ENCODE results near the gene MED12L. TPM values are rescaled to one million over a fixed set of nuclear protein-coding genes. Genes with fewer than 3 reads are reported as not detected.

Gene MED12L
- total and polyA plus RNA-seq, 2 experiments from 2014 or later, result 0.07 to 2.7 TPM

GRCh38 chr3:151269631-151270030 is 184.2 kb downstream of the MED12L start:
- Histone ChIP-seq H3K36me3 (replicated peaks; ENCODE audit: insufficient read depth, low read depth) (no peaks in the 10 kb centered on the region), H3K4me3 (no peak overlapping the region), H3K9me3 (ENCODE audit: low read depth) (no peaks in the 10 kb centered on the region), H3K79me2 (no peaks in the 10 kb centered on the region), H2AFZ (no peak overlapping the region), H3K27ac (no peak overlapping the region), H3K4me2 (no peak overlapping the region), H3K27me3 (no peaks in the 10 kb centered on the region), H3K4me1 (ENCODE audit: insufficient read depth) (no peaks in the 10 kb centered on the region), H4K20me1 (ENCODE audit: insufficient read depth, poor library complexity, severe bottlenecking) (no peaks in the 10 kb centered on the region), H3K9me2 (replicated peaks; ENCODE audit: insufficient read depth) (no peaks in the 10 kb centered on the region)
- WGBS (ENCODE audit: low lambda C conversion rate, missing lambda C conversion rate), result 94% methylated on average over 5 of the region's 5 CpGs
- DNase-seq (ENCODE audit: low spot score), result no peak
- TF ChIP-seq EZH2phosphoT487 (IDR thresholded peaks at IDR 0.05; ENCODE audit: low read depth, severe bottlenecking, unreplicated experiment), result no peak
- TF ChIP-seq EZH2 (IDR thresholded peaks at IDR 0.05; ENCODE audit: borderline replicate concordance), result no peak
- TF ChIP-seq CTCF (IDR thresholded peaks at IDR 0.05; ENCODE audit: poor library complexity), result no peak

GRCh38 chr3:151275091-151275490 is 189.6 kb downstream of the MED12L start:
- Histone ChIP-seq H3K27me3 (no peaks in the 10 kb centered on the region), H3K36me3 (replicated peaks; ENCODE audit: insufficient read depth, low read depth) (no peaks in the 10 kb centered on the region), H3K9me3 (ENCODE audit: low read depth) (no peaks in the 10 kb centered on the region), H3K4me3 (no peak overlapping the region), H3K4me2 (no peak overlapping the region), H2AFZ (no peak overlapping the region), H4K20me1 (ENCODE audit: insufficient read depth, poor library complexity, severe bottlenecking) (no peaks in the 10 kb centered on the region), H3K27ac (no peak overlapping the region), H3K79me2 (no peaks in the 10 kb centered on the region), H3K9me2 (replicated peaks; ENCODE audit: insufficient read depth) (no peaks in the 10 kb centered on the region), H3K4me1 (ENCODE audit: insufficient read depth) (no peaks in the 10 kb centered on the region)
- WGBS (ENCODE audit: low lambda C conversion rate, missing lambda C conversion rate), result 94% methylated on average over 5 of the region's 5 CpGs
- no peak for DNase-seq (ENCODE audit: low spot score)
- TF ChIP-seq EZH2phosphoT487 (IDR thresholded peaks at IDR 0.05; ENCODE audit: low read depth, severe bottlenecking, unreplicated experiment) (no peak), EZH2 (IDR thresholded peaks at IDR 0.05; ENCODE audit: borderline replicate concordance) (no peak), CTCF (IDR thresholded peaks at IDR 0.05; ENCODE audit: poor library complexity) (no peak)

- Histone ChIP-seq H3K4me3 (no peak overlapping the region), H3K9me2 (replicated peaks; ENCODE audit: insufficient read depth) (no peaks in the 10 kb centered on the region), H3K4me1 (ENCODE audit: insufficient read depth) (no peaks in the 10 kb centered on the region), H3K27ac (no peak overlapping the region), H3K36me3 (replicated peaks; ENCODE audit: insufficient read depth, low read depth) (no peaks in the 10 kb centered on the region), H3K79me2 (no peaks in the 10 kb centered on the region), H3K9me3 (ENCODE audit: low read depth) (no peaks in the 10 kb centered on the region), H3K4me2 (no peak overlapping the region), H3K27me3 (no peaks in the 10 kb centered on the region), H4K20me1 (ENCODE audit: insufficient read depth, poor library complexity, severe bottlenecking) (no peaks in the 10 kb centered on the region), H2AFZ (no peak overlapping the region)
- DNase-seq (ENCODE audit: low spot score), result no peak
- TF ChIP-seq EZH2phosphoT487 (IDR thresholded peaks at IDR 0.05; ENCODE audit: low read depth, severe bottlenecking, unreplicated experiment) (no peak), CTCF (IDR thresholded peaks at IDR 0.05; ENCODE audit: poor library complexity) (no peak), EZH2 (IDR thresholded peaks at IDR 0.05; ENCODE audit: borderline replicate concordance) (no peak)
- WGBS (ENCODE audit: low lambda C conversion rate, missing lambda C conversion rate), result 91% methylated on average over 2 of the region's 2 CpGs
Measured at GRCh38 chr3:151276038-151276686, 190.7 kb downstream of the MED12L start.
